ENCODE measurements around the gene CC2D1B.
A peak's percentile ranks its signal among the peaks of the same experiment; 100 is the strongest.

Gene CC2D1B

DNA sequence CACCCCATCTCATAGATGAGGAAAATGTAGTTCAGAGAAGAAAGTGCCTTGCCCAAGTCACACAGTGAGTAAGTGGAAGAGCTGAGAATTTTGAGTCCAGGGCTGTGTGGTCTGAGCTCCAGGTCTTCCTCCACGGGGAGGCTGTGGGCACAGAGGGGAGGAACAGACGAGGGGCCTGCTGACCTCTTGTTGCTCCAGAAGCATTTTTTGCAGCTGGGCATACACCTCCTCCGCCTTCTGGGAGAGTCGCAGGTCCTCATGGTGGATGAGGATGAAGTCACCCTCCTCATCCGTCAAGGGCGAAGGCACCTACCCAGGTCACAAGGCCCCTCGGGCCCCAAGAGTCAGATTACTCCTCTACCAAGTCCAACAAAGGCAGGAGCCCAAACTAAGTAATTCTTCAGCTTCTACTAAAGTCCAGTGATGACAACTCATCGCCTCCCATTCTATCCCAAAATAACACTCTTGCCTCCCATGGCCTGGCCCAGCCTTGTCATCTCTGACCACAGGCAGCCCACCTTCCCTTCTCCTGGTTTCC lies 9.1 kb downstream of the CC2D1B start:
- ChIA-PET CTCF (no interaction called here), POLR2A (no interaction called here)
- DNase-seq (ENCODE audit: low read depth, low spot score), result no peak
- no peak overlapping the region for H3K4me3 ChIP-seq (ENCODE audit: low read depth, low read length)
- TF ChIP-seq, protein P1, sequence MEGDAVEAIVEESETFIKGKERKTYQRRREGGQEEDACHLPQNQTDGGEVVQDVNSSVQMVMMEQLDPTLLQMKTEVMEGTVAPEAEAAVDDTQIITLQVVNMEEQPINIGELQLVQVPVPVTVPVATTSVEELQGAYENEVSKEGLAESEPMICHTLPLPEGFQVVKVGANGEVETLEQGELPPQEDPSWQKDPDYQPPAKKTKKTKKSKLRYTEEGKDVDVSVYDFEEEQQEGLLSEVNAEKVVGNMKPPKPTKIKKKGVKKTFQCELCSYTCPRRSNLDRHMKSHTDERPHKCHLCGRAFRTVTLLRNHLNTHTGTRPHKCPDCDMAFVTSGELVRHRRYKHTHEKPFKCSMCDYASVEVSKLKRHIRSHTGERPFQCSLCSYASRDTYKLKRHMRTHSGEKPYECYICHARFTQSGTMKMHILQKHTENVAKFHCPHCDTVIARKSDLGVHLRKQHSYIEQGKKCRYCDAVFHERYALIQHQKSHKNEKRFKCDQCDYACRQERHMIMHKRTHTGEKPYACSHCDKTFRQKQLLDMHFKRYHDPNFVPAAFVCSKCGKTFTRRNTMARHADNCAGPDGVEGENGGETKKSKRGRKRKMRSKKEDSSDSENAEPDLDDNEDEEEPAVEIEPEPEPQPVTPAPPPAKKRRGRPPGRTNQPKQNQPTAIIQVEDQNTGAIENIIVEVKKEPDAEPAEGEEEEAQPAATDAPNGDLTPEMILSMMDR (IDR thresholded peaks at IDR 0.05; ENCODE audit: insufficient read depth, low read length, missing control alignments), result no peak

GRCh38 chr1:52355847-52356505 lies 10.0 kb downstream of the CC2D1B start:
- TF ChIP-seq, protein P1 (IDR thresholded peaks at IDR 0.05; ENCODE audit: insufficient read depth, low read length, missing control alignments), result no peak
- H3K4me3 ChIP-seq (ENCODE audit: low read depth, low read length), result no peak overlapping the region
- ChIA-PET CTCF (no interaction called here), POLR2A (no interaction called here)
- DNase-seq (ENCODE audit: low read depth, low spot score), result no peak

DNA sequence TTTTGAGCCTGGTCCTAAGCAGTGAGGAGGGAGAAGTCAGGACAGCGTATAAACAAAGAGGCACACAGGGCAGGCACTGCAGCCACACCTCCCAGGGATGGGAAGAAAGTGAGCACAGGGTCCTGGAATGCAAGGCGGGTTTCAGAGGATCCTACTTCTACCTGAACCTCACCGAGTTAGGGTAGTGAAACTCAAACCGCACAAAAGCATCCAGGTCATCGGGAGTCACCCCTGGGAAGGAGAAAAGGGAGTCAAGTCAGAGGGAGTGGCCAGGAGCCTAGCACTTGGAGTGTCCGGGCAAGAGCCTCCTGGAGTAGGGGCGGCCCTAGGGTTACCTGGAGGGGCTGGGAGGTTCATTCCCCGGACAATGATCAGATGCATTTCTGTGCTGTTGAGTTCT lies 10.6 kb downstream of the CC2D1B start:
- POLR2A ChIA-PET, result no interaction called here
- CTCF ChIA-PET, result no interaction called here

DNA sequence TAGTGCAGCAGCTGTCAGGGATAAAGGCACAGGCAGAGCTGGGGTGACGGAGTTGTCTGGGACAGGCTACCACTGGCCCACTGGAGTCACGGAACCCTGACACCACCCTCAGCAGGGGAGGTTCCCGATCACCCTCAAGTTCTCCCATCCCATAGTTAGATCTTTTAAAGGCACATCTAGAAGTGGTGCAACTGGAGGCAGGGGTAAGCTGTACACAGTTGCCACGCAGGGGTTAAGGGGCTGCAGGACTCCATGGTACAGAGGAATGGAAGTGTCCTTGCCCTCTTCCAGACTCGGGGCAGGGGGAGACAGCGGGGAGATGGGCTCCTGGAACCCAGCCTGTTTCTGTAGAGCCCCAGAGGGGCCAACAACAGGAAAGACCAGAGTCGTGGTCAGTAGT lies 13.3 kb downstream of the CC2D1B start:
- ChIA-PET CTCF (no interaction called here), POLR2A (interaction anchor here (0.6 kb wide), 1 partner anchor 193 kb away, joined by 3 read pairs; no protein-coding TSS in a partner anchor)
- TF ChIP-seq, protein P1 (IDR thresholded peaks at IDR 0.05; ENCODE audit: insufficient read depth, low read length, missing control alignments), result no peak
- H3K4me3 ChIP-seq (ENCODE audit: low read depth, low read length), result no peak overlapping the region
- DNase-seq (ENCODE audit: low read depth, low spot score), result no peak

More for the DNA sequence above, 10.6 kb downstream of the CC2D1B start:
- no peak overlapping the region for H3K4me3 ChIP-seq (ENCODE audit: low read depth, low read length)
- no peak for DNase-seq (ENCODE audit: low read depth, low spot score)
- TF ChIP-seq, protein P1 (IDR thresholded peaks at IDR 0.05; ENCODE audit: insufficient read depth, low read length, missing control alignments), result no peak

DNA sequence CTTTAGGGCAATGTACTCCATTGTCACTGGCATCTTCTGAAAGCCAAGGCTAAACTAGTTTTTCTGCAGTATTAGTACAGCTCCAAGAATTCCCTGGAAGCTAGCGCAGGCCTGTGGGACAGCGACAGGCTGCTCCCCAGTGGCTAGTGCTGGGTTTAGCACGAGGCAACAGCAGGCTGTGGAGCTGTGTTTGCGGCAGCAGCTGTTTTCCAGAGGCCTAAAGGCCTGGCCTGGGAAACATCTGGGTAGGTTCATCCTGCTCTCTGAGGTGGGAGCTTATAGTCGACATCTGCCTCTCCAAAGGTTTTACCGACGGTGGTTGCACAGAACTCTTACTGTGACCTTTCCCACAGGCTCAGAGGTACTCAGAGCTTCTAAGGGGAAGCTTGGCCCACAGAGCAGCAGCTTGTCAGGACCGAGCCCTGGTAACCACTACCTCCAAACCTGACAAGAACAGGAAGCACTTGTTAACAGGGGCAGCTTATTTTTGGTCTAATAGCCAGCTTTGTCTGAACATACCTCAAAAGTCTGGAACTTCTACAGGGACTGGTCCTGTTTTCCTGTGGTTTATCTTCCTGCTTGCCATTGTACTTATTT lies 17.2 kb downstream of the CC2D1B start:
- no peak overlapping the region for H3K4me3 ChIP-seq (ENCODE audit: low read depth, low read length)
- ChIA-PET CTCF (interaction anchor here (0.7 to 2.4 kb wide), 15 partner anchors 9 to 452 kb away, joined by 3 to 39 read pairs (median 5); partner anchors contain the start of gene ZFYVE9), POLR2A (interaction anchor here (0.6 to 1.6 kb wide), 4 partner anchors 12 to 303 kb away, joined by 3 read pairs; partner anchors contain the start of gene CC2D1B)
- no peak for DNase-seq (ENCODE audit: low read depth, low spot score)
- TF ChIP-seq, protein P1 (IDR thresholded peaks at IDR 0.05; ENCODE audit: insufficient read depth, low read length, missing control alignments), result peak; percentile 57

GRCh38 chr1:52346653-52347052 lies 19.4 kb downstream of the CC2D1B start:
- POLR2A ChIA-PET, result no interaction called here
- CTCF ChIA-PET, result interaction anchor here (2.4 kb wide), 1 partner anchor 18 kb away, joined by 5 read pairs; no protein-coding TSS in a partner anchor
- TF ChIP-seq, protein P1 (IDR thresholded peaks at IDR 0.05; ENCODE audit: insufficient read depth, low read length, missing control alignments), result no peak

More at GRCh38 chr1:52346653-52347052, 19.4 kb downstream of the CC2D1B start:
- no peak overlapping the region for H3K4me3 ChIP-seq (ENCODE audit: low read depth, low read length)
- DNase-seq (ENCODE audit: low read depth, low spot score), result no peak
